ENCODE data around the gene TTC7B.

DNA sequence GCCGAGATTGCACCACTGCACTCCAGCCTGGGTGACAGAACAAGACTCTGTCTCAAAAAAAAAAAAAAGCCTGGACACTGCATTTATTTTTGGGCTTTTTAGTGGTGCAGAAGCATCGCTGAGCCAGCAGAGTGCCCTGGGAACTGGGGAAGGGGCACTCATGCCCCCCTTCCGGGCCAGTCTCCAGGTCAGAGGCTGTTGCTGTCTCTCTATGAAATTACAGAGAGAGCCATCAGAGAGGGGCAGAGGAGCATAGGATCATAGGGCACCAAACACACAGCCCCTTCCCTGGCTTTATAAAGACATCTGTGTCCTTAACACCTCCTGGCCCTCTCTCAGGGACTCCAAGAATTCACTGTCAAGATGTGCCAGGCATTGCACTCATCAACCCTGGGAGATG lies 223.6 kb downstream of the TTC7B start:
- TF ChIP-seq, protein P1, sequence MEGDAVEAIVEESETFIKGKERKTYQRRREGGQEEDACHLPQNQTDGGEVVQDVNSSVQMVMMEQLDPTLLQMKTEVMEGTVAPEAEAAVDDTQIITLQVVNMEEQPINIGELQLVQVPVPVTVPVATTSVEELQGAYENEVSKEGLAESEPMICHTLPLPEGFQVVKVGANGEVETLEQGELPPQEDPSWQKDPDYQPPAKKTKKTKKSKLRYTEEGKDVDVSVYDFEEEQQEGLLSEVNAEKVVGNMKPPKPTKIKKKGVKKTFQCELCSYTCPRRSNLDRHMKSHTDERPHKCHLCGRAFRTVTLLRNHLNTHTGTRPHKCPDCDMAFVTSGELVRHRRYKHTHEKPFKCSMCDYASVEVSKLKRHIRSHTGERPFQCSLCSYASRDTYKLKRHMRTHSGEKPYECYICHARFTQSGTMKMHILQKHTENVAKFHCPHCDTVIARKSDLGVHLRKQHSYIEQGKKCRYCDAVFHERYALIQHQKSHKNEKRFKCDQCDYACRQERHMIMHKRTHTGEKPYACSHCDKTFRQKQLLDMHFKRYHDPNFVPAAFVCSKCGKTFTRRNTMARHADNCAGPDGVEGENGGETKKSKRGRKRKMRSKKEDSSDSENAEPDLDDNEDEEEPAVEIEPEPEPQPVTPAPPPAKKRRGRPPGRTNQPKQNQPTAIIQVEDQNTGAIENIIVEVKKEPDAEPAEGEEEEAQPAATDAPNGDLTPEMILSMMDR (IDR thresholded peaks at IDR 0.05), result no peak
- TF ChIP-seq POLR2A (IDR thresholded peaks at IDR 0.05) (no peak), POLR2AphosphoS5 (IDR thresholded peaks at IDR 0.05) (no peak)
